ENCODE results near the gene A1BG.

DNA sequence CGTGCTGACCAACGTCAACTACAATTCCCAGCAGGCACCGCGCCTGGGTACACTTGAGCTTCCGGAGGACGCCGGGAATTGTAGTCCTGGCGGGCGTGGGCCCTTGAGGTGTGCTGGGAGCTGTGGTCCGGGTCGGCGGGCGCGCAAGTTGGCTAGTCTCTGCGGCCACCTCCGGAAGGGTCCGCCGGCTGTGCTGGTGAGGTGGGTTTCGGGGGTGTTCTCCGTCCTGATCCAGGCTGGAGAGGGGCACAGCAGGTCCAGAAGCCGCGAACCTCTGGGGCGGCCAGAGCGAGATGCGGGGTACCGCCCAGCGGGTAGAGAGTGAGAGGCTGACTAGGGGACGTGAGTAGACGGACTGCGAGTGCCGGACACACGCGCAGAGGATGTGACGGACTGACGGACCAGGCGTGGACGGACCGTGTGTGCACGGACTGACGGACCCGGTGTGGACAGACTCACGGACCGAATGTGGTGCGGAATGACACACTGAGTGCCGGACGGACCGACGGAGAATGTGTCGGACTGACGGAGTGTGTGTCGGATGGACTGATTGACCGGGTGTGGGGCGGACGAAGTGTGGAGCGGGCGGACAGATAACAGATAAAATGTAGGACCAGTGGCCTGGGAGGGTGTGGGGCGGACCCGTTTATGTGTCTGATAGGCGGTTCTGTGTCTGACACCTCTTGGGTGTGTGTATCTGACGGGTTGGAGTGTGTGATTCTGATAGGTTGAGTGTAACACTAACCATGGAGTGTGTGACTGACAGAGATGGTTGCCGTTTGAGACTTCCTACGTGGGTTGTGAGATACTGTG is 26.2 kb downstream of the A1BG start, which contains the start of gene ZSCAN22:
- TF ChIP-seq POLR2A (IDR thresholded peaks at IDR 0.05) = peak in 1 of 2 donors; percentile 60
- TF ChIP-seq, protein P1, sequence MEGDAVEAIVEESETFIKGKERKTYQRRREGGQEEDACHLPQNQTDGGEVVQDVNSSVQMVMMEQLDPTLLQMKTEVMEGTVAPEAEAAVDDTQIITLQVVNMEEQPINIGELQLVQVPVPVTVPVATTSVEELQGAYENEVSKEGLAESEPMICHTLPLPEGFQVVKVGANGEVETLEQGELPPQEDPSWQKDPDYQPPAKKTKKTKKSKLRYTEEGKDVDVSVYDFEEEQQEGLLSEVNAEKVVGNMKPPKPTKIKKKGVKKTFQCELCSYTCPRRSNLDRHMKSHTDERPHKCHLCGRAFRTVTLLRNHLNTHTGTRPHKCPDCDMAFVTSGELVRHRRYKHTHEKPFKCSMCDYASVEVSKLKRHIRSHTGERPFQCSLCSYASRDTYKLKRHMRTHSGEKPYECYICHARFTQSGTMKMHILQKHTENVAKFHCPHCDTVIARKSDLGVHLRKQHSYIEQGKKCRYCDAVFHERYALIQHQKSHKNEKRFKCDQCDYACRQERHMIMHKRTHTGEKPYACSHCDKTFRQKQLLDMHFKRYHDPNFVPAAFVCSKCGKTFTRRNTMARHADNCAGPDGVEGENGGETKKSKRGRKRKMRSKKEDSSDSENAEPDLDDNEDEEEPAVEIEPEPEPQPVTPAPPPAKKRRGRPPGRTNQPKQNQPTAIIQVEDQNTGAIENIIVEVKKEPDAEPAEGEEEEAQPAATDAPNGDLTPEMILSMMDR (IDR thresholded peaks at IDR 0.05) = peak in 1 of 6 experiments; percentile 7

Measured in thyroid gland (tissue), 4 donors.